ENCODE measurements around the gene ADAMTS19. TPM values are rescaled to one million over a fixed set of nuclear protein-coding genes. Genes with fewer than 3 reads are reported as not detected.

The ADAMTS19 gene
- total and polyA plus RNA-seq, 2 of the 13 experiments (the other 11 are each of a cell fraction or from before 2014, with no cell fraction given): not detected

GRCh38 chr5:129508606-129509005, 48.5 kb downstream of the ADAMTS19 start:
- no peak overlapping the region for H3K9ac ChIP-seq (ENCODE audit: insufficient read depth, low read depth, low read length)
- CTCF ChIA-PET (ENCODE audit: low intra/inter-chr PET ratio, low total read pairs): no interaction called here
- H3K4me3 ChIP-seq (replicated peaks in 1 of 3; ENCODE audit: insufficient read depth in 1 of 3, low read depth in 2 of 3, low read length in 3 of 3): no peak overlapping the region
- in situ Hi-C loops (cut with HindIII; ENCODE audit: extremely low pct_ligation_motif_present, low pct_unique_long_range_greater_than_20kb) (no loop called here), intact Hi-C loops (cut with micrococcal nuclease; ENCODE audit: unreplicated experiment) (no loop called here)
- WGBS (ENCODE audit: low lambda C conversion rate): 0% methylated on average over 2 of the region's 2 CpGs
- no peak overlapping the region for H2AFZ ChIP-seq (ENCODE audit: low read length)
- no peaks in the 10 kb centered on the region for H3K9me3 ChIP-seq (ENCODE audit: low read length)
- ATAC-seq: no peak
- H3K4me2 ChIP-seq (ENCODE audit: low read depth, low read length): no peak overlapping the region
- POLR2A ChIA-PET: no interaction called here
- DNase-seq (ENCODE audit: low spot score): no peak
- H3K79me2 ChIP-seq (ENCODE audit: insufficient read depth, low read length): no peaks in the 10 kb centered on the region
- H3K36me3 ChIP-seq (replicated peaks in 1 of 2; ENCODE audit: control insufficient read depth in 1 of 2, insufficient read depth in 2 of 2, low read length in 2 of 2): no peaks in the 10 kb centered on the region
- no peaks in the 10 kb centered on the region for H3K4me1 ChIP-seq (ENCODE audit: insufficient read depth, low read length)
- TF ChIP-seq ZNF543 (CRISPR knock-in tag; IDR thresholded peaks at IDR 0.05): no peak
- no peak for TF ChIP-seq ARID3A (IDR thresholded peaks at IDR 0.05; ENCODE audit: low read depth, low read length)
- no peak for TF ChIP-seq ZNF747 (CRISPR knock-in tag; IDR thresholded peaks at IDR 0.05; ENCODE audit: borderline replicate concordance)
- no peak for TF ChIP-seq SMC3 (IDR thresholded peaks at IDR 0.05; ENCODE audit: low read length)
- TF ChIP-seq, protein P1, sequence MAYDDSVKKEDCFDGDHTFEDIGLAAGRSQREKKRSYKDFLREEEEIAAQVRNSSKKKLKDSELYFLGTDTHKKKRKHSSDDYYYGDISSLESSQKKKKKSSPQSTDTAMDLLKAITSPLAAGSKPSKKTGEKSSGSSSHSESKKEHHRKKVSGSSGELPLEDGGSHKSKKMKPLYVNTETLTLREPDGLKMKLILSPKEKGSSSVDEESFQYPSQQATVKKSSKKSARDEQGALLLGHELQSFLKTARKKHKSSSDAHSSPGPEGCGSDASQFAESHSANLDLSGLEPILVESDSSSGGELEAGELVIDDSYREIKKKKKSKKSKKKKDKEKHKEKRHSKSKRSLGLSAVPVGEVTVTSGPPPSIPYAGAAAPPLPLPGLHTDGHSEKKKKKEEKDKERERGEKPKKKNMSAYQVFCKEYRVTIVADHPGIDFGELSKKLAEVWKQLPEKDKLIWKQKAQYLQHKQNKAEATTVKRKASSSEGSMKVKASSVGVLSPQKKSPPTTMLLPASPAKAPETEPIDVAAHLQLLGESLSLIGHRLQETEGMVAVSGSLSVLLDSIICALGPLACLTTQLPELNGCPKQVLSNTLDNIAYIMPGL (CRISPR knock-in tag; IDR thresholded peaks at IDR 0.05; ENCODE audit: borderline replicate concordance in 1 of 2, low read depth in 1 of 2): no peak
- TF ChIP-seq ISL2 (CRISPR knock-in tag; IDR thresholded peaks at IDR 0.05): no peak
- no peak for TF ChIP-seq ZSCAN12 (CRISPR knock-in tag; IDR thresholded peaks at IDR 0.05)
- no peak for TF ChIP-seq ZFAT (CRISPR knock-in tag; conservative IDR thresholded peaks at IDR 0.05)
- TF ChIP-seq ZNF773 (CRISPR knock-in tag; IDR thresholded peaks at IDR 0.05; ENCODE audit: borderline replicate concordance): no peak
- no peak for TF ChIP-seq SAFB2 (CRISPR knock-in tag; IDR thresholded peaks at IDR 0.05; ENCODE audit: borderline replicate concordance, low read depth)
- TF ChIP-seq RFX3 (CRISPR knock-in tag; IDR thresholded peaks at IDR 0.05): no peak
- TF ChIP-seq MED1 (CRISPR knock-in tag; IDR thresholded peaks at IDR 0.05): no peak
- no peak for TF ChIP-seq ZNF788 (CRISPR knock-in tag; IDR thresholded peaks at IDR 0.05; ENCODE audit: borderline replicate concordance)
- no peak for TF ChIP-seq KDM2A (CRISPR knock-in tag; IDR thresholded peaks at IDR 0.05; ENCODE audit: borderline replicate concordance, low read depth)
- TF ChIP-seq THRA (CRISPR knock-in tag; IDR thresholded peaks at IDR 0.05; ENCODE audit: borderline replicate concordance): no peak
- no peak for TF ChIP-seq ATF7-NPFF (CRISPR knock-in tag; IDR thresholded peaks at IDR 0.05; ENCODE audit: low read depth)
- H3K27me3 ChIP-seq (ENCODE audit: control insufficient read depth in 1 of 2, insufficient read depth in 2 of 2, low read length in 2 of 2): no peaks in the 10 kb centered on the region
- H4K20me1 ChIP-seq (ENCODE audit: insufficient read depth, low read length): no peaks in the 10 kb centered on the region
- FAIRE-seq: no peak
- no TSS peak for BruUV-seq (replicated peaks)
- no peak overlapping the region for H3K27ac ChIP-seq (ENCODE audit: extremely low read length, insufficient read depth, low read length)

Measured in HepG2 (cell line).